Measurements from ENCODE around the gene GATAD2B.

The GATAD2B gene

GRCh38 chr1:153888533-153888932, 34.2 kb downstream of the GATAD2B start:
- Histone ChIP-seq H3K27ac (ENCODE audit: poor library complexity, severe bottlenecking) (no peak overlapping the region), H3K4me3 (ENCODE audit: severe bottlenecking) (no peak overlapping the region), H3K9me3 (ENCODE audit: severe bottlenecking) (no peaks in the 10 kb centered on the region), H3K4me1 (ENCODE audit: insufficient read depth, poor library complexity, severe bottlenecking) (no peaks in the 10 kb centered on the region), H3K36me3 (ENCODE audit: low read depth) (peaks cover 19% of the 10 kb centered on the region; the same call in 1 of the 2 replicates), H3K27me3 (ENCODE audit: insufficient read depth, poor library complexity, severe bottlenecking) (no peaks in the 10 kb centered on the region)
- DNase-seq (ENCODE audit: low spot score): no peak
- ATAC-seq (ENCODE audit: low read depth): no peak
- no peak for TF ChIP-seq CTCF (IDR thresholded peaks at IDR 0.05; ENCODE audit: poor library complexity, severe bottlenecking)

- H3K27ac ChIP-seq (ENCODE audit: poor library complexity, severe bottlenecking): no peak overlapping the region
- H3K36me3 ChIP-seq (ENCODE audit: low read depth): peaks cover 16% of the 10 kb centered on the region; the same call in 1 of the 2 replicates
- no peaks in the 10 kb centered on the region for H3K9me3 ChIP-seq (ENCODE audit: severe bottlenecking)
- H3K4me3 ChIP-seq (ENCODE audit: severe bottlenecking): no peak overlapping the region
- H3K4me1 ChIP-seq (ENCODE audit: insufficient read depth, poor library complexity, severe bottlenecking): peaks cover under 1% of the 10 kb centered on the region
- no peaks in the 10 kb centered on the region for H3K27me3 ChIP-seq (ENCODE audit: insufficient read depth, poor library complexity, severe bottlenecking)
- DNase-seq (ENCODE audit: low spot score) (no peak), ATAC-seq (ENCODE audit: low read depth) (no peak)
- TF ChIP-seq CTCF (IDR thresholded peaks at IDR 0.05; ENCODE audit: poor library complexity, severe bottlenecking): no peak
These were observed 36.6 kb downstream of the GATAD2B start for GRCh38 chr1:153886127-153886526.

GRCh38 chr1:153883223-153883622, 39.5 kb downstream of the GATAD2B start:
- DNase-seq (ENCODE audit: low spot score) (no peak), ATAC-seq (ENCODE audit: low read depth) (no peak)
- no peaks in the 10 kb centered on the region for H3K9me3 ChIP-seq (ENCODE audit: severe bottlenecking)

DNA sequence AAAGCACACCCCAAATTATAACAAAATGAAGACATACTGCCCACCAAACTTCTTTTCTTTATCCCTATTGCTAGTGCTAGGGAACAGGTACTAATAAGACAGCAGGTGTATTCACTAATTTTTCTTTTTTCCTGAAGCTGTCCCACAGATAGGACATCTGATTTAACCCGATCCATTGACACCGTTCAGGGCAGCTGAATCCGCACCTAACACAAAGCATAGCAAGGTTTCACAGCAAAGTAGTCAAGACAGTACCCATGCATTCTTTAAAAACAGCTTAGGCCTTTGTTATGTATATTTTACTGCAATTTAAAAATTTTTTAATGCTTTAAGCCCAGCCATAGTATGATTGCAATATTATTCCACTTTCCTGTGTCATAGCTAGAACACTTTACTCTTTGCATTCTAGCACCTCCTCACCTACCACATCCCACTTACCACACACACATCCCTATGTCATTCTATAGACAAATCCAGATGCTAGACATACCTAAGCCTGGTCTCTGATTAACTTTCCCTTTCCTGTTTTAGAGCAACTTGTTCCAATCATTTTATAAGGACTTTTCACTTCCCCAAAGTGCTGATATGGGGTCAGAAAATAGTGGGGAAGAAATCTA, 40.4 kb downstream of the GATAD2B start:
- no peak for DNase-seq (ENCODE audit: low spot score)
- Histone ChIP-seq H3K36me3 (ENCODE audit: low read depth) (peaks cover 10% of the 10 kb centered on the region; the same call in 1 of the 2 replicates), H3K9me3 (ENCODE audit: severe bottlenecking) (no peaks in the 10 kb centered on the region), H3K4me3 (ENCODE audit: severe bottlenecking) (no peak overlapping the region), H3K4me1 (ENCODE audit: insufficient read depth, poor library complexity, severe bottlenecking) (peaks cover 8% of the 10 kb centered on the region), H3K27me3 (ENCODE audit: insufficient read depth, poor library complexity, severe bottlenecking) (no peaks in the 10 kb centered on the region), H3K27ac (ENCODE audit: poor library complexity, severe bottlenecking) (no peak overlapping the region)
- no peak; the same call in 2 of the 3 replicates for ATAC-seq (ENCODE audit: low read depth)
- TF ChIP-seq CTCF (IDR thresholded peaks at IDR 0.05; ENCODE audit: poor library complexity, severe bottlenecking): no peak

More at GRCh38 chr1:153883223-153883622, 39.5 kb downstream of the GATAD2B start:
- Histone ChIP-seq H3K4me1 (ENCODE audit: insufficient read depth, poor library complexity, severe bottlenecking) (peaks cover 8% of the 10 kb centered on the region), H3K27ac (ENCODE audit: poor library complexity, severe bottlenecking) (no peak overlapping the region), H3K4me3 (ENCODE audit: severe bottlenecking) (no peak overlapping the region), H3K36me3 (ENCODE audit: low read depth) (peaks cover 13% of the 10 kb centered on the region; the same call in 1 of the 2 replicates), H3K27me3 (ENCODE audit: insufficient read depth, poor library complexity, severe bottlenecking) (no peaks in the 10 kb centered on the region)
- no peak for TF ChIP-seq CTCF (IDR thresholded peaks at IDR 0.05; ENCODE audit: poor library complexity, severe bottlenecking)

DNA sequence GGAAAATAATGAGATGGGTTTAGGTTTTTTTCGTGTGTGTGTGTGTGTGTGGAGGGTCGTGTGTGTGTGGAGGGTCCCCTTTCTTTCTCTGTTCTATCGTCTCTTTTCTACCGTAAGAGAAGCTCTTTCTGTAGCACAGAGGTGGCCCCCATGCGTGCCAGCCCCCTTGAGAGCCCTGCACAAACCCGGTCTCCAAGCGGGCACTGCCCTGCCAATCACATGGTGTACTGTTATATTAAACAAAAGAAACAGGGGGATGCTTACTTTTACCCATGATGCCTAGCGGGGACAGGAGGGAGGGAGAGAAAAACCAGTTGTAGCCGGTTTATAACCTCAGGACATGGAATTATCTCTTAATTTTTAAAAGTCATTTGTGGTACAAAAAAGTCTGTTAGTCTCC, 41.0 kb downstream of the GATAD2B start:
- DNase-seq (ENCODE audit: low spot score) (no peak), ATAC-seq (ENCODE audit: low read depth) (no peak)
- Histone ChIP-seq H3K4me1 (ENCODE audit: insufficient read depth, poor library complexity, severe bottlenecking) (peaks cover 8% of the 10 kb centered on the region), H3K27ac (ENCODE audit: poor library complexity, severe bottlenecking) (no peak overlapping the region), H3K9me3 (ENCODE audit: severe bottlenecking) (no peaks in the 10 kb centered on the region), H3K4me3 (ENCODE audit: severe bottlenecking) (no peak overlapping the region), H3K36me3 (ENCODE audit: low read depth) (0 out of 2 replicates have a peak, but pooled peaks cover 3% of the 10 kb centered on the region), H3K27me3 (ENCODE audit: insufficient read depth, poor library complexity, severe bottlenecking) (no peaks in the 10 kb centered on the region)
- TF ChIP-seq CTCF (IDR thresholded peaks at IDR 0.05; ENCODE audit: poor library complexity, severe bottlenecking): no peak
